Esophagus muscularis mucosa (tissue), 3 donors: Measurements from ENCODE around the gene ME3.

Experiments
- CTCF ChIP-seq, 3 experiments: fragments of 200-600 bp in 2 of 3; fragments of 450-650 bp in 1 of 3; sonication (generic) in 2 of 3; IDR thresholded peaks; one replicate each; pipeline ENCODE4 v1.5.1; 2017 to 2019; ENCODE audit warnings: antibody characterized with exemption in 3 of 3, mild to moderate bottlenecking in 2 of 3, moderate library complexity in 1 of 3
- POLR2A ChIP-seq: fragments of 450-650 bp; IDR thresholded peaks from one replicate; pipeline ENCODE4 v1.6.1; 2017; ENCODE audit warnings: antibody characterized with exemption, moderate library complexity, mild to moderate bottlenecking, low read depth
- POLR2AphosphoS5 ChIP-seq, 2 donors: sonication (generic); formaldehyde crosslinking; IDR thresholded peaks; one replicate each; pipeline ENCODE4 v1.6.1; 2017; ENCODE audit warnings: antibody characterized with exemption in 2 of 2

- TF ChIP-seq CTCF (IDR thresholded peaks at IDR 0.05) = no peak
- TF ChIP-seq POLR2A = no peak
- TF ChIP-seq POLR2AphosphoS5 (IDR thresholded peaks at IDR 0.05) = no peak
Measured at GRCh38 chr11:86663291-86663690, 9.1 kb downstream of the ME3 start.
